Muscle layer of duodenum (tissue), 2 donors: ENCODE measurements around the gene GIMAP8.

Source experiments
- H3K27ac ChIP-seq: one replicate; pipeline ENCODE4 v1.7.0; 2013; ENCODE audit warnings: mild to moderate bottlenecking, low read length
- H3K27me3 ChIP-seq: one replicate; pipeline ENCODE4 v1.7.0; 2013; ENCODE audit warnings: low read depth, mild to moderate bottlenecking, control low read depth, low read length
- H3K36me3 ChIP-seq, 2 donors: one replicate each; pipeline ENCODE4 v1.7.0; 2013; ENCODE audit warnings: low read length in 2 of 2, control low read depth in 1 of 2, mild to moderate bottlenecking in 1 of 2; ENCODE audit not compliant: insufficient read depth in 2 of 2, control insufficient read depth in 1 of 2
- H3K4me1 ChIP-seq, 2 donors: one replicate each; pipeline ENCODE4 v1.7.0; 2013; ENCODE audit warnings: low read length in 2 of 2, mild to moderate bottlenecking in 2 of 2, control low read depth in 1 of 2, moderate library complexity in 1 of 2; ENCODE audit not compliant: insufficient read depth in 2 of 2, control insufficient read depth in 1 of 2
- H3K4me3 ChIP-seq, 2 donors: one replicate each; pipeline ENCODE4 v1.7.0; 2013; ENCODE audit warnings: low read length in 2 of 2, low read depth in 1 of 2, mild to moderate bottlenecking in 1 of 2
- H3K9me3 ChIP-seq, 2 donors: one replicate each; pipeline ENCODE4 v1.7.0; 2013; ENCODE audit warnings: low read length in 2 of 2, control low read depth in 1 of 2, mild to moderate bottlenecking in 1 of 2; ENCODE audit not compliant: control insufficient read depth in 1 of 2
- donor health status: healthy.

Gene GIMAP8

DNA sequence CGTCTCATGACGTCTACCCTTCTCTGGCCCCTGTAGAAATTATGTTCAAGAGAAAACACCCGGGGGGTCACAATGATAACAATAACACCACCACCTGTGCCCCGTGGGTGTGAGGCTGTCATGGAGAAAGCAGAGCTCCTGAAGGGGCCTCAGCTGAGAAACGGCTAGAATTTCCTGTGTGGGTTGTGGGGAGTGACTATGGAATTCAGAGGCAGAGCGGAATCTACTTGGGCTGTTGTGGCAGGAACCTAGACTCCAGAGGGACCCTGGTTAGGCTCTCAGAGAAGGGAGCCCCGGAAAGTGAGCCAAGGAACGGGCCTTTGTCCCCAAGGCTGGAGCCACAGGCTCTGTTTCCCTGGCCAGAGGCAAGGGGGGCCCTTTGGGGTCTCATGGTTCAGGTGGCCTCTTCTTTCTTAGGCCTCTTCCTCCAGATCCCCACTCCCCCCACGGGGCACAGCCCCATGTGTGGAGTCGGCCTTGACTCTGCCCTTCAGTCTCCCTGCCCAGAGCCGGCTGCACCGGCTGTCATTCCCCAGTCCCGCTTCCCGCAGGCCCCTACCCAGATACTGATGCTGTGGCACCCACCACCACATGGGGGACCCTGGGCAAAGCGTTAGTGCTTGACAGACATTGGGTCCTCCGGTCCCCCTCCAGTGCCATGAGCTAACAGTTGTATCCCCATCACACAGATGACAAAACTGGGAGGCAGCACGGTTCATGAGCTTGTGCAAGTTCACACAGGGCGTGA, 6.5 kb upstream of the GIMAP8 start:
- H3K27me3 ChIP-seq, result no peaks in the 10 kb centered on the region
- H3K36me3 ChIP-seq, result no peaks in the 10 kb centered on the region
- no peak overlapping the region for H3K27ac ChIP-seq
- H3K4me3 ChIP-seq, result no peak overlapping the region
- H3K9me3 ChIP-seq, result peaks cover 5 to 11% of the 10 kb centered on the region in 2 donors
- peaks cover 2 to 5% of the 10 kb centered on the region in 2 donors for H3K4me1 ChIP-seq

DNA sequence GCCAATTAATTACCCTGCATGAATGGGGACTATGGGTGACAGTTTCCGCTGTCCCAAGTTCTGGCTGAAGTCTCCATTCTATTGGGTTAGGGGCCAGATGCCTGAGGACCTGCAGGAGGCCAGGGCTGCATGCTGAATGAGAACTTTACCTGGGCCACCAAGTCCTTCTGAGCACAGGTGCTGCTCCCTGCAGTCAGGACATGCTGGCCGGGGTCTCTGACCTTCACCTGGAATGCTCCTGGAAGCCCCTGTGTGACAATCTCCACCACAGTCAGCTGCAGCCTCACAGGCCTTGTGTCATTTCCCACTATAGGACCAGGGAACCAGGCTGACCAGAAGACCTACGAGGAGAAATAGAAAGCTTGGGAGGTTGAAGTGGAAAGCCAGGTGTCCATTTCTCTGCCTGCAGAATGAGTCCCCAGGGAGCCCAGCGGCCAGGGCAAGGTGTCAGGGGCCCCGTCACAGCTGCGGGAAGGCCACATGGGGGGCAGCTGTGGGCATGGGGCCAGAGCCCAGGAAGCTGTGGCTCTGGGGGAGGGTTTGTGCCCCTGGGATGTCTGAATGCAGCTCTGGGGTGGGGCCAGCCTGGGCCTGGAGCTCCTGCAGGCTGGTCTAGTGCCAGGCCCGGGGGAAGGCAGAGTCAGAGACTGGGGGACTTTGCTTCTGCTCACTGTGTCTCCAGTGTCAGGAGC, 5.6 kb upstream of the GIMAP8 start:
- no peak overlapping the region for H3K4me3 ChIP-seq
- peaks cover 5 to 9% of the 10 kb centered on the region in 2 donors for H3K4me1 ChIP-seq
- no peaks in the 10 kb centered on the region for H3K36me3 ChIP-seq
- H3K9me3 ChIP-seq, result peaks cover 5 to 11% of the 10 kb centered on the region in 2 donors
- no peak overlapping the region for H3K27ac ChIP-seq
- H3K27me3 ChIP-seq, result no peaks in the 10 kb centered on the region

DNA sequence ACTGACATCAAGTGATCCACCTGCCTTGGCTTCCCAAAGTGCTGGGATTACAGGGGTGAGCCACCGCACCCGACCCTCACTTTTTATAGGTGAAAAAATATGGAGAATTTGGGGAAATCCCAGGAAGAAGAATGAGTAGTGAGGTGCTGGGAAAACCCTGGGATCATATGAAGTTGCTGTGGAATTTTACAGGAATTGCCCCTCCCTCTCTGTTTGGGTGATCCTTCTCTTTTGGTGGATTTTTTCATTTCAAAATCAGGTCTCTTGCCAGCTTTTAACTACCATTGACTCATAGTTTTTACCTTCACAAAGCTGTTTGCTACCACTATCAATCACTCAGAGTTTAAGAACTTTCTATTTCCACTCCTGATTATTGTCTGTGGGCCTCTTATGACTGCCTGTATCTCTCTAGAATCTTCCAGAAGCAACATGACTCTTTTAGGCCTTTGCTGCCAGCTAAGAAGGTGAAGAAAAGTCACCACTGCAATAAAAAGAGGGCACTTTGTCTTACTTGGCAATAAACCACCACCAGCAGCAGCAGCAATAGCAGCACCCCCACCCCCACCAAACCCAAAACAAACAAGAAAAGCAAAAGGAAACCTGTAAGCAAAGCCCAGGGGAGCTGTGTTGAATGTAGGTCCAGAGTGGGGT, 4.0 kb upstream of the GIMAP8 start:
- Histone ChIP-seq H3K4me3 (no peak overlapping the region), H3K4me1 (peaks cover 5 to 12% of the 10 kb centered on the region in 2 donors), H3K9me3 (peaks cover 5 to 11% of the 10 kb centered on the region in 2 donors), H3K36me3 (no peaks in the 10 kb centered on the region), H3K27ac (no peak overlapping the region), H3K27me3 (no peaks in the 10 kb centered on the region)

DNA sequence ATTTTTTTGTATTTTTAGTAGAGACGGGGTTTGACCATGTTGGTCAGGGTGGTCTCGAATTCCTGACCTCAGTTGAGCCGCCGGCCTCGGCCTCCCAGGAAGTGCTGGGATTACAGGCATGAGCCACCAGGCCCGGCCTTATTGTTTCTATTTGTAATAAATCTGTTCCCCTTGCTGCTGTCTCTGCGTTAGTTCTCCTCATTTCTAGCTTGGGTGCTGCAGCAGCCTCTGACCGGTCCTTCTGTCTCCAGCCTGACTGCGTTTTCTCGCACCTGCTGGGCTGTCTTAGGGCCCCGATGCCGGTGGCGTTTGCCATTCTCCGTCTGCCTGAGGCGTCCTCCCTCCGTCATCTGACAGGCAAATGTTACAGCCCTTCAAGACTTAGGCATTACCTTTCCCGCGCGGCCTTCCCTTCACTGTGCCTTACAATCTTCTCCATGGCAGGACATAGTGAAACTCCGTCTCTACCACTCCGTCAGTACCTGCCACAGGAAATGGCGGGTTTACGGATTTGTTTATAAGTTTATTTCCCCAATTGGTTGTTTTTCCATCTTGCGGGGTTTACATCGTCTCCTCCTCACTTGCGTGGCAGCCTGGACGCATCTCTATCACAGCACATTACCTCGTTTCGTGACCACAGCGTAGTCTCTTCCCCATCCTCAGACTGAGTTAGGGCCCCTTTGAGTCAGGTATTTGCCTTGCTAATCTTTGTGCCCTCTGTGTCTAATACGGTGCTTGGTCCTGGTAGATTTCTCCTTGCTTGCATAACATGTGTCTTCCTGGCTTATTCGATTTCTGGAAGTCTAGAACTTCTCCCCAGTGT, 2.3 kb upstream of the GIMAP8 start:
- Histone ChIP-seq H3K4me3 (no peak overlapping the region), H3K27ac (no peak overlapping the region), H3K4me1 (peaks cover 5 to 12% of the 10 kb centered on the region in 2 donors), H3K27me3 (no peaks in the 10 kb centered on the region), H3K9me3 (no peaks in the 10 kb centered on the region), H3K36me3 (no peaks in the 10 kb centered on the region)

DNA sequence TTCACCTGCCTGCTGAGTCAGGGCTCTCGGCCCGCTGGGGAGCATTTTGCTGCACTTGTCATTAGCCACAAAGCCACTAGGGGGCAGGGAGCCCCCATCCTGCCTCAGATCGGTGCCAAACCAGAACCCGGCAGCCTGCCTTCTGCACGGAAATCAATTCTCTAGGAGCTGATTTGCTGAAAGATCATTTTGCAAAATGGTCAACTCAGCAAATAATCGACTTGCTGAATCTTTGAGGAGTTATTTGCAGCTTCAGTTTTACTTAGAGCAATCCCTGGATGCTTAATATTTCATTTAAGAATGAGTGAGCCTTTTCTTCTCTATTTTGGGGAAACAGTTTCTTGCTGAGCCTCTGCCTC, 1.7 kb upstream of the GIMAP8 start:
- Histone ChIP-seq H3K27me3 (no peaks in the 10 kb centered on the region), H3K4me3 (no peak overlapping the region), H3K4me1 (peaks cover 5 to 12% of the 10 kb centered on the region in 2 donors), H3K36me3 (no peaks in the 10 kb centered on the region), H3K9me3 (no peaks in the 10 kb centered on the region), H3K27ac (peak overlapping the region; percentile 42)

DNA sequence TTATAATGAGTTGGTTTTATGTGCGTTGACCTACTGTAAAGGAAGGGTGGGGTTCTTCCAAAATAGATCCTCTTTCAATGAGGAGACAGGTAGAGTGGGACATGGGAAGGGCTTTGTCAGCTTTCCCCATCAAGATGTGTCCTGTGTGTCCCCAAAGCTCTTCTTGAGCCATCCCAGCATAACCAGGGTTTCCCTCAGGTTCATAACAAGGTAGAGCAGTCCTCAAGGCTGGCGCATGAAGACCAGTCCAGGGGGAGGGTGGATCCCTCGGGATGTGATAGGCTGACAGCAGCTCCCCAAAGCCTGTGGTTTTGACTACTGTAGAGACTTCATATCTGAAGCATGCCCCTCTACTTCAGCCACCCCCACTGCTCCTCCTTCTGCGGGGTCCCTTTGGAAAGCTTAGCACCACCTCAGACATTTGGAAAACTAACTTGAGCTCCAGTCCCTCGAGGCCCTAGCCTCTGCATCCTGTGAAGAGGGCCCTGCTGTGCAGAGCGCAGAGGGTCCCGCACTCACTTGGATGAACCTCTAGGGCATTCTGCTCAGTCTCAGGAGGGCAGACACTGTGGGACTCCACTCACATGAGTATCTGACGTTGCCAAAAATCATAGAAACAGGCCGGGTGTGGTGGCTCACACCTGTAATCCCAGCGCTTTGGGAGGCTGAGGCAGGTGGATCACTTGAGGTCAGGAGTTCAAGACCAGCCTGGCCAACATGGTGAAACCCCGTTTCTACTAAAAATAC, 1.1 kb upstream of the GIMAP8 start:
- H3K27ac ChIP-seq, result peak overlapping the region; percentile 42
- no peaks in the 10 kb centered on the region for H3K9me3 ChIP-seq
- H3K36me3 ChIP-seq, result no peaks in the 10 kb centered on the region
- H3K4me1 ChIP-seq, result peaks cover 5 to 12% of the 10 kb centered on the region in 2 donors
- no peaks in the 10 kb centered on the region for H3K27me3 ChIP-seq
- H3K4me3 ChIP-seq, result no peak overlapping the region

DNA sequence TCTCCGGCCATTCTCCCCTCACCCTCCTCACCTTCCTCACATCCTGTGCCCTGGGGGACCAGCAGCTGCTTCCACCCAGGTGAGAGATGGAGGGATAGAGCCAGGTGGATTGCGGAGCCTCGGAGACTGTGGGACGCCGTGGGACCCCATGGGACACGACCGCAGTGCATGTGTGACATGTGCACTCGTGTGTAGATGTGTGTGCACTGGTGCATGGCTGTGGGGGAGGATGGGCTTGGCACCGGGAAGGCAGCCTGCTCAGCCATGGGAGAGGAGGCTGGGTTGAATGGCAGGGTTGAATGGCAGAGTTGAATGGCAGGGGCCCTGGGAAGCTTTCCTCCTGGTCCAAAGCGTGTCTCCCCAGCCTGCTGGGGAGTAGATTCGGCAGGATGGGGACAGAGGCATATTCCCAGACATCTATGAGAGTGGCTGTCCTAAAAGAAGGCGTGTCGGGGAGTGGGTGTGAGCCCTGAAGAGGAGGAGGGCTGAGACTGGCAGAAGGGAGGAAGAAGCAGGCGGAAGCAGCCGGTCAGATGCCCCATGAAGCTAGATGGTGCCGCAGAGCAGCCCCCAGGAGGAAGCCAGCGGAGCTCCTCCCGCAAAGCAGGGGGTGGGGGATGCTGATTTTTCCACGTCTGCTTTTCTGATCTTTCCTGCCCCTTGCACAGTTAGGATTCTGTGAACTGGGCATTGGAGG, 815 bp downstream of the GIMAP8 start:
- Histone ChIP-seq H3K4me3 (peak overlapping the region; percentile 60 to 61), H3K36me3 (no peaks in the 10 kb centered on the region), H3K4me1 (peaks cover 5 to 12% of the 10 kb centered on the region in 2 donors), H3K27me3 (no peaks in the 10 kb centered on the region), H3K27ac (peak overlapping the region; percentile 67), H3K9me3 (peaks cover 1 to 3% of the 10 kb centered on the region in 2 donors)

DNA sequence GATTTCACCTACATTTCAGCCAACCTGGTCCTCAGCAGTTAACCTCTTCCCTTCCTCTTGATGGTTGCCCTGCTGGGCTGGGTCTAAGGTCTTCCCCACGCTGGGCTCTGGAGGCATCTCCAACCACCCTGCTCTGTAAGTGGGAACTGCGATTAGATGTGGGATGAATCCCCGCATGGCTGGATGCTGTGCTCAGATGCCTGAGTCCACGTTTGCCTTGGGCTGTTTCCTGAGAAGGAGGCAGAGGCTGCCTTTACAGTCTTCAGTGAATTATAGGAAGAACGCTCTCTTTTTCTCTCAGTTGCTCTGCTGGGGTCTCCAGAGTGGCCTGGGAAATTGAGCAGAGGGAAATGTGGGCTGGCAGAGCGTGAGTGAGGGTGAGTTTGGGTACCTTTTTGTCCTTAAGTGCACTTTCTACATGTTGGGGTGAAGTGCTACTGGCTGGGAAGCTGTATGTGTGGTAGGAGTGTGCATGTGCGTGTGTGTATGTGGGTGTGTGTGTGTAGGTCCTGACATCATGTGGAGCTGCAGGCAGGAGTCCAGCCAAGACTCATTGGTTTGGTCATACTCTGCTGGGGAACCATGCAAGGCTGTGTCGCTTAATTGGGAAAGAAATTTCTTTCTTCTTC, 1.5 kb downstream of the GIMAP8 start:
- Histone ChIP-seq H3K9me3 (peaks cover 4 to 6% of the 10 kb centered on the region in 2 donors), H3K4me3 (peak overlapping the region; percentile 60 to 61), H3K27ac (peak overlapping the region; percentile 67)

DNA sequence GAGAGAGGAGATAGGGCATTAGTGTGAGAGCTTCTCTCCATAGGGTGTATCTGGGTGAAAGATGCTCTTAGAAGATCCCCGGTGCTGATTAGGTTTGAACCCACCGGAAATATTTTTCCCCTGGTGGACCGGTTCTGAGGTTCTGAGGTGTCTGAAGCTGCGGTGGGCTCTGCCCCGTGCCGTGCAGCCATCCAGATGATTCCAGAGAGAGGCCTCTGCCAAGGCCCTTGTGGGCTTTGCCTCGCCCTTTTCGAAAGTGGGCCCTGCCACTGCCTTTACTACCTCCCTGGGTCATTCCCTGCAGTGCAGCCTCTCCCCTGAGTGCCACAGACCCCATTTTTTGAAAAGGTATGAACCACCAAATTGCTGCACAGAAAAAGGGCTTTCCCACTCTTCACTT, 2.8 kb downstream of the GIMAP8 start:
- Histone ChIP-seq H3K4me3 (peak overlapping the region in 1 of 2 donors; percentile 14), H3K27ac (no peak overlapping the region), H3K27me3 (no peaks in the 10 kb centered on the region), H3K36me3 (no peaks in the 10 kb centered on the region), H3K4me1 (peaks cover 5 to 12% of the 10 kb centered on the region in 2 donors), H3K9me3 (peaks cover 4 to 6% of the 10 kb centered on the region in 2 donors)

More for the DNA sequence above, 1.5 kb downstream of the GIMAP8 start:
- Histone ChIP-seq H3K36me3 (no peaks in the 10 kb centered on the region), H3K27me3 (no peaks in the 10 kb centered on the region), H3K4me1 (peaks cover 5 to 12% of the 10 kb centered on the region in 2 donors)

DNA sequence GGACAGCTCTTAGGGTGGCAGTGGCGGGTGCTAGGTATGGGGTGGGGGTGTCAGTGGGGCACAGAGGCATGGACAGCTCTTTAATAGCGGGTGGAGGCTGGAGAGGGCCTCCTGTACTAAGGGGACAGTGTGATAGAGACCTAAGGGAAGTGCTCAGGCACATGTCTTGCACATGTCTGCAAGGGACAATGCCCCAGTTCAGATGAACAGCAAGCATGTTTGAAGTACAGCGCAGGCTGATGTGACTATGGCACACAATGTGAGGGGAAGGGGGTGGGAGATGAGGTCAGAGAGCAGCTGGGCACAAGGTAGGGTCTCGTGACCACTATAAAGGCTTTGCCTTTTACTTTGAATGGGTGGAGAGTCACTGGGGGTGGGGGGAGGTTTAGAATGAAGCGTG, 3.5 kb downstream of the GIMAP8 start:
- Histone ChIP-seq H3K27ac (no peak overlapping the region), H3K4me3 (no peak overlapping the region), H3K4me1 (peaks cover 4 to 8% of the 10 kb centered on the region in 2 donors), H3K9me3 (peaks cover 4 to 6% of the 10 kb centered on the region in 2 donors), H3K27me3 (no peaks in the 10 kb centered on the region), H3K36me3 (no peaks in the 10 kb centered on the region)
